ENCODE measurements around the gene KCNQ4.

The KCNQ4 gene

DNA sequence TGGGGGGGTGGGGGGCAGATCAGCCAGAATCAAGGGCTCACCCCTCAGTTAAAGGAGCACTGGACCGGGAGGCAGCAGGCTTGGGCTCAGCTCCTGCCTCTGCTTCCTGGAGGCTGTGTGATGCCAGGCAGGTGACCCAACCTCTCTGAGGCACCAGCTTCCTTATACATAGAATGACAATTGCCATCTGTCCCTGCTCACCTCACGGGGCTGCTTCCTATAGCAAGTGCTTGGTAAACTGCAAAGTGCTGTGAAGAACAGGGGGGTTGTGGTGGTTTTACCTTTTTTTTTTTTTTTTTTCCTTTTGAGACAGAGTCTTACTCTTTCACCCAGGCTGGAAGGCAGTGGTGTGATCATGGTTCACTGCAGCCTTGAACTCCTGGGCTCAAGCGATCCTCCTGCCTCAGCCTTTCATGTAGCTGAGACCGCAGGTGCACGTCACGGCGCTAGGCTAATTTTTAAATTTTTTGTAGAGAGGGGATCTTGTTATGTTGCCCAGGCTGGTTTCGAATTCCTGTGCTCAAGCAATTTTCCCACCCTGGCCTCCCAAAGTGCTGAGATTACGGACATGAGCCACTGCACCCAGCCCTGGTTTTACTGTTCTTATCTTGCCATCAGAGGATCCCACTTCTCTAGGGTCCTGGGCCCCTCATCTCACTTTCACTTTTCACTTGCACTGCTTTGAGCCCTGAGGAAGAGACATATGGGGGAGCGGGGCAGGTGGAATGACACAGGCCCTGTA lies 11.6 kb downstream of the KCNQ4 start:
- TF ChIP-seq, protein P1, sequence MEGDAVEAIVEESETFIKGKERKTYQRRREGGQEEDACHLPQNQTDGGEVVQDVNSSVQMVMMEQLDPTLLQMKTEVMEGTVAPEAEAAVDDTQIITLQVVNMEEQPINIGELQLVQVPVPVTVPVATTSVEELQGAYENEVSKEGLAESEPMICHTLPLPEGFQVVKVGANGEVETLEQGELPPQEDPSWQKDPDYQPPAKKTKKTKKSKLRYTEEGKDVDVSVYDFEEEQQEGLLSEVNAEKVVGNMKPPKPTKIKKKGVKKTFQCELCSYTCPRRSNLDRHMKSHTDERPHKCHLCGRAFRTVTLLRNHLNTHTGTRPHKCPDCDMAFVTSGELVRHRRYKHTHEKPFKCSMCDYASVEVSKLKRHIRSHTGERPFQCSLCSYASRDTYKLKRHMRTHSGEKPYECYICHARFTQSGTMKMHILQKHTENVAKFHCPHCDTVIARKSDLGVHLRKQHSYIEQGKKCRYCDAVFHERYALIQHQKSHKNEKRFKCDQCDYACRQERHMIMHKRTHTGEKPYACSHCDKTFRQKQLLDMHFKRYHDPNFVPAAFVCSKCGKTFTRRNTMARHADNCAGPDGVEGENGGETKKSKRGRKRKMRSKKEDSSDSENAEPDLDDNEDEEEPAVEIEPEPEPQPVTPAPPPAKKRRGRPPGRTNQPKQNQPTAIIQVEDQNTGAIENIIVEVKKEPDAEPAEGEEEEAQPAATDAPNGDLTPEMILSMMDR (IDR thresholded peaks at IDR 0.05; ENCODE audit: low read depth, low read length): no peak
- Histone ChIP-seq H3K9me3 (no peaks in the 10 kb centered on the region), H3K4me1 (no peaks in the 10 kb centered on the region), H3K36me3 (no peaks in the 10 kb centered on the region), H3K27me3 (no peaks in the 10 kb centered on the region), H3K4me3 (ENCODE audit: low read depth, low read length) (no peak overlapping the region)
- DNase-seq: no peak

DNA sequence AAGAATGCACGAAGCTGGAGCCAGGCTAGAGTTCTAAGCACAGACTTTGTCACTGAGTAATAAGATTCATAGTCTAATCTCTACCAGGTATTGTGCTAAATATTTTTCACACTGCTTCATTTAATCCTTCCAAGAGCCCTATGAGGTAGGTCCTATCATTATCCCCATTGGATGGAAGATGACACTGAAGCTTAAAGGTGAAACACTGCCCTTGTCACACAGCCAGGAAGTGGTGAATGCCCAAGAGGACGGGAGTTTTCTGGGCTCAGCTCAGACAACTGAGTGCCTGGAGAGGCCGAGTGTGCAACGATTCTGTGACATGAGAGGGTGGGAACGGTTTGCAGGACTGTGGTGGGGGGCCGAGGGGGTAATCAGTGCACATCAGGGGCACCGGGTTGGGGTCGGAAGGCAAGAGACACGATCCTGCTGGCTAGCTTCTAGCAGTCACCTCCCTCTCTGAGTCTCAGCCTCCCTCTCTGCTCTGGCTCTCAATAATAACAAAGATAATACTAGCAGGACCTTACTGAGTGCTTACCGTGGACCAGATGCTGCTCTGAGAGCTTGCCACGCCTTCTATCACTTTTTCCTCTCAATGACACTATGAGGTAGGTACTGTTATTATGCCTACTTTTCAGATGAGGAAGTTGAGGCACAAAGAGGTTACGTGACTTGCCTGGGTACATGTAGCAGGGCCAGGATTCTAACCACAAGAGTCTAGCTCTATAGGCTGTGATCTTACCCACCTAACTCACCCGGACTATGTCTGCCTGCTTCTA lies 12.4 kb downstream of the KCNQ4 start:
- no peaks in the 10 kb centered on the region for H3K4me1 ChIP-seq
- TF ChIP-seq, protein P1 (IDR thresholded peaks at IDR 0.05; ENCODE audit: low read depth, low read length): no peak
- no peaks in the 10 kb centered on the region for H3K36me3 ChIP-seq
- no peak overlapping the region for H3K4me3 ChIP-seq (ENCODE audit: low read depth, low read length)
- H3K27me3 ChIP-seq: no peaks in the 10 kb centered on the region
- no peaks in the 10 kb centered on the region for H3K9me3 ChIP-seq
- no peak for DNase-seq

DNA sequence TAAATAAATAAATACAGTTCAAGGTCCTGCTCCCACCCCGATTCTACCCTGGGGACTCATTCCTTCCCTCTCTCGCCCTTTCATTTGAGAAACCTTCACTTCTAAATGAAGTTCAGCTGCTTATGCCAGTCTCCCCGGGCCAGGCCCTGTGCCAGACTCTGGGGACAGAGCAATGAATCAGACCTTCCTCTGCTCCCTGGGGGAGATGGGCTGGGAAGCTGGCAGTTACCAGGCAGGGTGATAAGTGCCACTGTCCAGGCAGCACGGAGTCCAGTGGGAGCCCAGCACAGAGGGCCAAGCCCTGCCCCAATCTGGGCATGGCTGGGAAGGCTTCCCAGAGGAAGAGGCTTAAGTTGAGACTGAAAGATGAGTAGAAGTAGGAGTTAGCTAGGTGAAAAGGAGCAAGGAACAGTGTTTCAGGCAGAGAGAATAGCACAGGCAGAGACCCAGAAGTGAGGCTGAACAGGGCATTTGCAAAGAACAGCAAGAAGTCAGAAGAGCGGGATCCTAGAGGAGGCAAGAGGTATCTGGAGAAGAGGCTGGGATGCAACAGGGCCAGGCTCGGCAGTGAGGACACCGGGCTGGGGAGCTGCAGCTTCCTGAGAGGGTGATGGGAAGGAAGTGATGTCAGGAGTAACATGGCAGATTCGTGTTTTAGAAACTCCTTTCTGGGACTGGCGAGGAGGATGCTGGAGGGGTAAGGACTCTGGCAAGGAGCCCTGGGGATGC lies 13.5 kb downstream of the KCNQ4 start:
- H3K27me3 ChIP-seq: no peaks in the 10 kb centered on the region
- no peak for DNase-seq
- no peaks in the 10 kb centered on the region for H3K36me3 ChIP-seq
- TF ChIP-seq, protein P1 (IDR thresholded peaks at IDR 0.05; ENCODE audit: low read depth, low read length): no peak
- H3K4me1 ChIP-seq: no peaks in the 10 kb centered on the region
- H3K4me3 ChIP-seq (ENCODE audit: low read depth, low read length): no peak overlapping the region
- no peaks in the 10 kb centered on the region for H3K9me3 ChIP-seq

DNA sequence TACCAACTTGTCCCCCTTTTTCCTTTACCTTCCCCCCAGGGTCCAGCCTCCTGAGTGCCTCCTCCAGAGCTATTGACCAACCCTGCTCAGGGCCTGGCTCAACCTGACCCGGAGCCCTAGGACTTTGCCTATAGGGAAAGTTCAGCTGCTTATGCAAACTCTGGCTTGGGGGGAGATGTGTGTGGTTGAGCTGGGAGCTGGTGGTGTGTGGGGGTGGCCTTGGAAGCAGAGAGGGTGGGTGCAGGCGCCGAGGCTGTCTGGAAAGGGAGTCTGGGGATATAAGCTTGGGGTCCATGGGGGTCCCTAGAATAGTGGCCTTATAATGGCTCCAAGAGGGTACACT lies 14.1 kb downstream of the KCNQ4 start:
- TF ChIP-seq, protein P1 (IDR thresholded peaks at IDR 0.05; ENCODE audit: low read depth, low read length): no peak
- Histone ChIP-seq H3K4me1 (no peaks in the 10 kb centered on the region), H3K4me3 (ENCODE audit: low read depth, low read length) (no peak overlapping the region), H3K27me3 (no peaks in the 10 kb centered on the region), H3K9me3 (no peaks in the 10 kb centered on the region), H3K36me3 (no peaks in the 10 kb centered on the region)
- DNase-seq: no peak

DNA sequence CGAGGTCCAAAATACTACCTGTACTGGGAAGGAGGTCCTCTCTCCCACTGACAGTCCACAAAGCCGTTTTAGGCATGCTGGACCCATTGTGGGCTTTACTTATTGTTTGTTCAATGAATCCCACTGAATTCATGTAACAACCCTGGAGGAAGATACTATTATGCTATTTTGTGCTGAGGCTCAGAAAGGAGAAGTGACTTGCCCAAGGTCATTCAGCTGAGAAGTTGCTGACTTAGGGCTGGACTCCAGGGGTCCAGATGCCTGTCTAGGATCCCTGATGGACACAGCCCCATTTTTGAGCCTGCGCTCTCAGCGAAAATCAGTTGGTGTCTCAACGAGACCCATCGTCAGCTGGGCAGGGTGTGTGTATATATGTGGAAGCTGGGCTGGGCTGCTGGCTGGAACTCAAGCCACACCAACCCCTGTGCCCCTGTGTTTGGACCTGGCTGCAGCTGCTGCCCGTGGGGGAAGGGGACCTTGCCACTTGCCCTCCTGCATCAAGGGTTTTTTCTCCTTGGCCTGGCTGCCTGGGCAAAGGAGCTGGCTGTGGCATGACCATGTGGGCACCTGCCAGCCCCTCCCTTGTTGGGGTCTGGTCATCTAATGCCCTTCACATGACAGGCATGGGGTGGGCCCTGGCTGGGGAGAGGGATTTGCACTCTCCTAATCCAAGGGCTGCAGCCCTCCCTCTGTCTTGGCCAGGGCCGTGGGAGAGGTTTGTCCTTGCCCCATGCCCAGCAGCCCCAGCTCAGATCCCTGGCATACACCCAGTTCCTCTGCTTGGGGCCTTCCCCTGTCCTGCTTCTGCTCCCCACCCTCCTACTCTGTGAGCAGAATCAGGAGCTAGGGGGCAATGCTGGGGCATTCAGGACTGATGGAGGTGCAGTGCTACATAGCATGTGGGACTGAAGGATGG lies 15.0 kb downstream of the KCNQ4 start:
- Histone ChIP-seq H3K27me3 (no peaks in the 10 kb centered on the region), H3K36me3 (no peaks in the 10 kb centered on the region), H3K4me1 (no peaks in the 10 kb centered on the region), H3K9me3 (no peaks in the 10 kb centered on the region), H3K4me3 (ENCODE audit: low read depth, low read length) (no peak overlapping the region)
- no peak for DNase-seq
- TF ChIP-seq, protein P1 (IDR thresholded peaks at IDR 0.05; ENCODE audit: low read depth, low read length): no peak
